ENCODE measurements around the gene MORC4.

GRCh38 chrX:106987488-106987887, 12.5 kb downstream of the MORC4 start:
- TF ChIP-seq, protein P1, sequence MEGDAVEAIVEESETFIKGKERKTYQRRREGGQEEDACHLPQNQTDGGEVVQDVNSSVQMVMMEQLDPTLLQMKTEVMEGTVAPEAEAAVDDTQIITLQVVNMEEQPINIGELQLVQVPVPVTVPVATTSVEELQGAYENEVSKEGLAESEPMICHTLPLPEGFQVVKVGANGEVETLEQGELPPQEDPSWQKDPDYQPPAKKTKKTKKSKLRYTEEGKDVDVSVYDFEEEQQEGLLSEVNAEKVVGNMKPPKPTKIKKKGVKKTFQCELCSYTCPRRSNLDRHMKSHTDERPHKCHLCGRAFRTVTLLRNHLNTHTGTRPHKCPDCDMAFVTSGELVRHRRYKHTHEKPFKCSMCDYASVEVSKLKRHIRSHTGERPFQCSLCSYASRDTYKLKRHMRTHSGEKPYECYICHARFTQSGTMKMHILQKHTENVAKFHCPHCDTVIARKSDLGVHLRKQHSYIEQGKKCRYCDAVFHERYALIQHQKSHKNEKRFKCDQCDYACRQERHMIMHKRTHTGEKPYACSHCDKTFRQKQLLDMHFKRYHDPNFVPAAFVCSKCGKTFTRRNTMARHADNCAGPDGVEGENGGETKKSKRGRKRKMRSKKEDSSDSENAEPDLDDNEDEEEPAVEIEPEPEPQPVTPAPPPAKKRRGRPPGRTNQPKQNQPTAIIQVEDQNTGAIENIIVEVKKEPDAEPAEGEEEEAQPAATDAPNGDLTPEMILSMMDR (IDR thresholded peaks at IDR 0.05; ENCODE audit: poor library complexity, severe bottlenecking): no peak
- TF ChIP-seq TAF1 (IDR thresholded peaks at IDR 0.05; ENCODE audit: low read depth): no peak
- no peak for TF ChIP-seq POLR2AphosphoS5 (IDR thresholded peaks at IDR 0.05)
- TF ChIP-seq REST (IDR thresholded peaks at IDR 0.05; ENCODE audit: borderline replicate concordance): no peak
- TF ChIP-seq RAD21 (conservative IDR thresholded peaks at IDR 0.05): no peak
- TF ChIP-seq EZH2 (IDR thresholded peaks at IDR 0.05; ENCODE audit: borderline replicate concordance, insufficient read depth, low read length, poor library complexity, severe bottlenecking): no peak
- TF ChIP-seq EP300 (conservative IDR thresholded peaks at IDR 0.05; ENCODE audit: poor library complexity, severe bottlenecking): no peak
- no peak for TF ChIP-seq MXI1 (conservative IDR thresholded peaks at IDR 0.05; ENCODE audit: poor library complexity, severe bottlenecking)

All from neural cell (in vitro differentiated cells).